ENCODE data around the gene LTA4H.

DNA sequence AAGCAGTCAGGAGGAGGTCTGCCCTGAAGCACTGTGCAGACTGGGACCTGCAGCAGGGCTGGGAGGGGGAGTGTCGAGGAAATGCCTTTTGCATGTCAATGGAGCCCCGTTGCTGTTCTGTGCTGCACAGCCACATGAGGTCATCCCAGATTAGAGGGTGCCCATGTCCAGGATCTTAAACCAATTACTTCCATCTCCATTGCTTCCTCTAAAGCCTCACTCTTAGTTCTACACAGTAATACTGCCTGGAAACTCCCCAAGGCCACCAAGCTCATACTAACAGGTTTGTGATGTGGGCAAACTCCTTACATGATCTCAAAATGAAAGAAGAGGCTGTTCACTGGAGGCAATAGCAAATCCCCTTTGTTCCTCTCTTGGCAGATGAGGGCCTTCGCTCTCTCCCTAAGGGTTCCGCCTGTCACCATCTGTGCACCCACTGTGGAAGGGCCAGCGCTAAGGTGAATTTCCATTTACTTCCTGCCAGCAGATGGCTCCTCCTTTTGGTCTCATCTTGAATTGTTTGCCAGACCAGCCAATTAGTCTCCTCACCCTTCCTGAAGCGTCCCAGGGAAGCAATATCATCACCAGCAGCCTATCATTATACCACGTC, 35.4 kb upstream of the LTA4H start:
- TF ChIP-seq, protein P1, sequence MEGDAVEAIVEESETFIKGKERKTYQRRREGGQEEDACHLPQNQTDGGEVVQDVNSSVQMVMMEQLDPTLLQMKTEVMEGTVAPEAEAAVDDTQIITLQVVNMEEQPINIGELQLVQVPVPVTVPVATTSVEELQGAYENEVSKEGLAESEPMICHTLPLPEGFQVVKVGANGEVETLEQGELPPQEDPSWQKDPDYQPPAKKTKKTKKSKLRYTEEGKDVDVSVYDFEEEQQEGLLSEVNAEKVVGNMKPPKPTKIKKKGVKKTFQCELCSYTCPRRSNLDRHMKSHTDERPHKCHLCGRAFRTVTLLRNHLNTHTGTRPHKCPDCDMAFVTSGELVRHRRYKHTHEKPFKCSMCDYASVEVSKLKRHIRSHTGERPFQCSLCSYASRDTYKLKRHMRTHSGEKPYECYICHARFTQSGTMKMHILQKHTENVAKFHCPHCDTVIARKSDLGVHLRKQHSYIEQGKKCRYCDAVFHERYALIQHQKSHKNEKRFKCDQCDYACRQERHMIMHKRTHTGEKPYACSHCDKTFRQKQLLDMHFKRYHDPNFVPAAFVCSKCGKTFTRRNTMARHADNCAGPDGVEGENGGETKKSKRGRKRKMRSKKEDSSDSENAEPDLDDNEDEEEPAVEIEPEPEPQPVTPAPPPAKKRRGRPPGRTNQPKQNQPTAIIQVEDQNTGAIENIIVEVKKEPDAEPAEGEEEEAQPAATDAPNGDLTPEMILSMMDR (IDR thresholded peaks at IDR 0.05 in 8 of 11, conservative IDR thresholded peaks at IDR 0.05 in 3 of 11) = peak in 5 of 11 experiments; percentile 8 to 31 (median 15)
- no peak for TF ChIP-seq POLR2AphosphoS5 (IDR thresholded peaks at IDR 0.05)
- TF ChIP-seq POLR2A (IDR thresholded peaks at IDR 0.05) = no peak

All from spleen (tissue), 7 donors.